Keratinocyte (primary cell): ENCODE results near the gene NUAK2.

Experiments used
- EZH2 ChIP-seq: IDR thresholded peaks from one replicate; pipeline ENCODE4 v1.6.1; 2012; ENCODE audit warnings: inconsistent platforms, mild to moderate bottlenecking, low read length, moderate library complexity
- TF ChIP-seq, protein P1 (sequence below), 3 experiments: IDR thresholded peaks in 1 of 3; conservative IDR thresholded peaks in 1 of 3; optimal IDR thresholded peaks in 1 of 3; 2 replicates in 2 of 3; 3 replicates in 1 of 3; pipeline versions ENCODE3 to v1.5.1; 2011; ENCODE audit warnings: low read length in 3 of 3, mild to moderate bottlenecking in 3 of 3, moderate library complexity in 2 of 3, control low read depth in 1 of 3, inconsistent platforms in 1 of 3; ENCODE audit not compliant: insufficient read depth in 2 of 3; ENCODE audit errors: extremely low read depth in 1 of 3

DNA sequence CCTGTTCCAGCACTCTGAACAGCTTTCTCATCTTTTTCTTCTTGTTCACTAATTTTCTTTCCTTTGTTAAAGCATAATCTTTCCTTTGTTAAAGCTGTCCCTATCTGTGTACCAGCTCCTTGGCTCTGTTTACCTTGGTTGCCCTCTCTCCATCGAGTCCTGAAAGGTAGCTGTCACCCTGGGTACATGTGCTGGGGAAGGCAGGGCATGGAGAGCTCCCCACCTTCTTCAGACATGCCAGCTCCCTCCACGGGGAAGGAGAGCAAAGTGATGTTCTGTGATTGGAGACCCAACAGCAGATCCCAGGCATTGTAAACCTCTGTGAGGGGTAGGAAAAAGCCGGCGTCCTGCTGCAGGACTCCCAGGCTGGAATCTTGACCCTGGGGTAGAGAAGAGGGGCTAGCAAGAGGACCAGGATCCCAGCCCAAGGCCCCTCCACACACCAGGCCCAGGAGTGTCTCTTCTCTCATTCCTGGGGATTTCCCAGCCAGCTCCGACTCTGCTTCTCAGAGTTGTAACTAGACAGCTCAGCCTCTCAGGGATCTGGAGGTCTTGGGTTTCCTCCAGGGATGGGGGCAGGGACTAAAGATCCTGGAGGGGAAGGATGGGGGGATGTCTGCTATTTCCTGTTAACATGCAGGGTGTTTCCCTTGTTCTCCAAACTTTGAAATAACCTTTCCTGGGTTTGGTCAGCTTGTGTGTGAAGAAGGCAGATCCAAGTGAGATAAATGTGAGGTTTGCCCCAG lies 59.4 kb downstream of the NUAK2 start:
- TF ChIP-seq, protein P1, sequence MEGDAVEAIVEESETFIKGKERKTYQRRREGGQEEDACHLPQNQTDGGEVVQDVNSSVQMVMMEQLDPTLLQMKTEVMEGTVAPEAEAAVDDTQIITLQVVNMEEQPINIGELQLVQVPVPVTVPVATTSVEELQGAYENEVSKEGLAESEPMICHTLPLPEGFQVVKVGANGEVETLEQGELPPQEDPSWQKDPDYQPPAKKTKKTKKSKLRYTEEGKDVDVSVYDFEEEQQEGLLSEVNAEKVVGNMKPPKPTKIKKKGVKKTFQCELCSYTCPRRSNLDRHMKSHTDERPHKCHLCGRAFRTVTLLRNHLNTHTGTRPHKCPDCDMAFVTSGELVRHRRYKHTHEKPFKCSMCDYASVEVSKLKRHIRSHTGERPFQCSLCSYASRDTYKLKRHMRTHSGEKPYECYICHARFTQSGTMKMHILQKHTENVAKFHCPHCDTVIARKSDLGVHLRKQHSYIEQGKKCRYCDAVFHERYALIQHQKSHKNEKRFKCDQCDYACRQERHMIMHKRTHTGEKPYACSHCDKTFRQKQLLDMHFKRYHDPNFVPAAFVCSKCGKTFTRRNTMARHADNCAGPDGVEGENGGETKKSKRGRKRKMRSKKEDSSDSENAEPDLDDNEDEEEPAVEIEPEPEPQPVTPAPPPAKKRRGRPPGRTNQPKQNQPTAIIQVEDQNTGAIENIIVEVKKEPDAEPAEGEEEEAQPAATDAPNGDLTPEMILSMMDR (optimal IDR thresholded peaks at IDR 0.05 in 1 of 3, IDR thresholded peaks at IDR 0.05 in 1 of 3, conservative IDR thresholded peaks at IDR 0.05 in 1 of 3; ENCODE audit: extremely low read depth in 1 of 3, insufficient read depth in 2 of 3, low read length in 3 of 3): no peak
- no peak for TF ChIP-seq EZH2
